Neural progenitor cell (in vitro differentiated cells): ENCODE data around the gene OR4F15. TPM values are rescaled to one million over a fixed set of nuclear protein-coding genes. Genes with fewer than 3 reads are reported as not detected.
"Not testable (repeated sequence)": the region's sequence is repeated elsewhere in the genome, so short reads cannot be mapped to it uniquely, and the experiment has no call there.

Experiments used
- DNase-seq: peaks from one replicate; pipeline ENCODE4 v3.0.0-alpha.2; 2016; ENCODE audit warnings: low spot score
- H2AFZ ChIP-seq: fragments of 200-600 bp; sonication (generic); replicated peaks from 2 replicates; pipeline ENCODE4 v1.6.1; 2016; ENCODE audit warnings: antibody characterized with exemption
- H3F3A ChIP-seq: fragments of 200-600 bp; sonication (generic); 2 replicates; pipeline ENCODE4 v1.6.1; 2016; ENCODE audit warnings: antibody characterized with exemption, low read depth
- H3K27ac ChIP-seq: fragments of 200-600 bp; sonication (generic); 2 replicates; pipeline ENCODE4 v1.5.1; 2016; ENCODE audit warnings: mild to moderate bottlenecking
- H3K27me3 ChIP-seq: fragments of 200-600 bp; sonication (generic); 2 replicates; pipeline ENCODE4 v1.6.1; 2016; ENCODE audit warnings: mild to moderate bottlenecking, moderate library complexity
- H3K36me3 ChIP-seq: fragments of 200-600 bp; sonication (generic); 2 replicates; pipeline ENCODE4 v1.5.1; 2016
- H3K4me1 ChIP-seq: fragments of 200-600 bp; sonication (generic); 2 replicates; pipeline ENCODE4 v1.6.1; 2016; ENCODE audit warnings: mixed run types
- H3K4me2 ChIP-seq: fragments of 200-600 bp; sonication (generic); 2 replicates; pipeline ENCODE4 v1.6.1; 2016
- H3K4me3 ChIP-seq: fragments of 200-600 bp; sonication (generic); 2 replicates; pipeline ENCODE4 v1.5.1; 2016
- H3K79me2 ChIP-seq: fragments of 200-600 bp; sonication (generic); 2 replicates; pipeline ENCODE4 v1.6.1; 2016; ENCODE audit warnings: low read depth
- H3K9ac ChIP-seq: fragments of 200-600 bp; sonication (generic); 2 replicates; pipeline ENCODE4 v1.6.1; 2016
- H3K9me3 ChIP-seq: fragments of 200-600 bp; sonication (generic); 2 replicates; pipeline ENCODE4 v1.5.1; 2016; ENCODE audit warnings: low read depth
- H4K20me1 ChIP-seq: fragments of 200-600 bp; sonication (generic); 2 replicates; pipeline ENCODE4 v1.6.1; 2016; ENCODE audit warnings: low read depth
- H3K27ac Mint-ChIP-seq: 3 replicates; pipeline ENCODE4 v1.8.0; 2021; ENCODE audit warnings: mixed read lengths
- H3K27me3 Mint-ChIP-seq: 2 replicates; pipeline ENCODE4 v1.8.0; 2022; ENCODE audit warnings: low read depth, mild to moderate bottlenecking, inconsistent platforms, moderate library complexity, mixed read lengths; ENCODE audit not compliant: insufficient read depth
- H3K36me3 Mint-ChIP-seq: 3 replicates; pipeline ENCODE4 v1.8.0; 2021; ENCODE audit warnings: mixed read lengths
- H3K4me1 Mint-ChIP-seq: 3 replicates; pipeline ENCODE4 v1.8.0; 2021; ENCODE audit warnings: mixed read lengths
- H3K4me3 Mint-ChIP-seq: 3 replicates; pipeline ENCODE4 v1.8.0; 2021; ENCODE audit warnings: mild to moderate bottlenecking, moderate library complexity, mixed read lengths
- H3K9me3 Mint-ChIP-seq: 3 replicates; pipeline ENCODE4 v1.8.0; 2020; ENCODE audit warnings: mixed read lengths
- CTCF ChIP-seq: fragments of 200-600 bp; sonication (generic); IDR thresholded peaks from 2 replicates; pipeline ENCODE4 v1.5.1; 2017; ENCODE audit warnings: antibody characterized with exemption, mild to moderate bottlenecking
- EZH2 ChIP-seq: fragments of 200-600 bp; sonication (generic); IDR thresholded peaks from 2 replicates; pipeline ENCODE4 v1.6.1; 2017; ENCODE audit warnings: antibody characterized with exemption, mild to moderate bottlenecking, moderate library complexity
- EZH2phosphoT487 ChIP-seq: fragments of 200-600 bp; sonication (generic); IDR thresholded peaks from 2 replicates; pipeline ENCODE4 v1.6.1; 2017; ENCODE audit warnings: antibody characterized with exemption
- total RNA-seq: library from RNA; depleted of rRNA; stranded (reverse); fragments of >200 nt; gene quantifications from 2 replicates; pipeline ENCODE4 v1.2.3, GENCODE V29; 2015; ENCODE audit warnings: low replicate concordance

Gene OR4F15
- not detected in 2 replicates for total RNA-seq

- Histone ChIP-seq H3K9ac (no peak within 1 kb of the TSS), H3F3A (no peaks in the 10 kb centered on the region), H3K4me3 (no peak within 1 kb of the TSS), H3K79me2 (no peaks in the 10 kb centered on the region), H3K4me2 (no peak within 1 kb of the TSS), H2AFZ (no peak within 1 kb of the TSS), H4K20me1 (no peaks in the 10 kb centered on the region), H3K27ac (no peak within 1 kb of the TSS), H3K4me1 (no peaks in the 10 kb centered on the region), H3K36me3 (no peaks in the 10 kb centered on the region), H3K9me3 (no peaks in the 10 kb centered on the region), H3K27me3 (no peaks in the 10 kb centered on the region)
- TF ChIP-seq CTCF: no peak
- TF ChIP-seq EZH2: no peak
- no peak for TF ChIP-seq EZH2phosphoT487
- Mint-ChIP-seq H3K4me3 (no peak within 1 kb of the TSS), H3K27ac (no peak within 1 kb of the TSS), H3K9me3 (no peaks in the 10 kb centered on the region), H3K4me1 (no peaks in the 10 kb centered on the region), H3K36me3 (no peaks in the 10 kb centered on the region), H3K27me3 (peaks cover 3% of the 10 kb centered on the region)
- DNase-seq: no peak
These were observed at the start of gene OR4F15 for GRCh38 chr15:101811902-101812301. Gene OR4F15, plus strand, starts transcription at chr15:101812202. Its CDS starts 5,985 bp downstream, at chr15:101818187.

GRCh38 chr15:101764669-101765339 is 47.2 kb upstream of the OR4F15 start:
- H3K27ac ChIP-seq, H3K36me3 Mint-ChIP-seq, H3K4me3 ChIP-seq, H3K9me3 ChIP-seq, H3K9me3 Mint-ChIP-seq, H3K4me2 ChIP-seq, H3K27me3 ChIP-seq, H3K27me3 Mint-ChIP-seq, H4K20me1 ChIP-seq, H3K4me3 Mint-ChIP-seq, H3F3A ChIP-seq, H3K79me2 ChIP-seq, H3K4me1 ChIP-seq, H3K36me3 ChIP-seq, DNase-seq, H3K9ac ChIP-seq, H2AFZ ChIP-seq, H3K4me1 Mint-ChIP-seq, H3K27ac Mint-ChIP-seq: not testable (repeated sequence)

- H3K4me3 Mint-ChIP-seq, H3K9me3 Mint-ChIP-seq, H3K4me3 ChIP-seq, H3K27me3 Mint-ChIP-seq, H3F3A ChIP-seq, DNase-seq, H3K27ac ChIP-seq, H3K9ac ChIP-seq, H3K27ac Mint-ChIP-seq, H3K36me3 ChIP-seq, H3K4me1 ChIP-seq, H3K4me1 Mint-ChIP-seq, H3K27me3 ChIP-seq, H2AFZ ChIP-seq, H3K4me2 ChIP-seq, H3K79me2 ChIP-seq, H3K9me3 ChIP-seq, H3K36me3 Mint-ChIP-seq, H4K20me1 ChIP-seq: not testable (repeated sequence)
These were observed 46.7 kb upstream of the OR4F15 start for GRCh38 chr15:101765340-101765671.

GRCh38 chr15:101765772-101766456 is 46.1 kb upstream of the OR4F15 start:
- no peak overlapping the region for H3K27ac ChIP-seq
- no peak overlapping the region for H2AFZ ChIP-seq
- no peaks in the 10 kb centered on the region for H3K79me2 ChIP-seq
- no peak for TF ChIP-seq EZH2
- no peak for TF ChIP-seq CTCF
- TF ChIP-seq EZH2phosphoT487: no peak
- DNase-seq: no peak
- no peak overlapping the region for H3K4me3 ChIP-seq
- H3K27me3 ChIP-seq: no peaks in the 10 kb centered on the region
- H4K20me1 ChIP-seq: no peaks in the 10 kb centered on the region
- H3K4me2 ChIP-seq: no peak overlapping the region
- Mint-ChIP-seq H3K27me3 (peaks cover 2% of the 10 kb centered on the region), H3K36me3 (no peaks in the 10 kb centered on the region), H3K4me3 (no peak overlapping the region), H3K4me1 (no peaks in the 10 kb centered on the region), H3K9me3 (no peaks in the 10 kb centered on the region), H3K27ac (no peak overlapping the region)
- no peaks in the 10 kb centered on the region for H3K9me3 ChIP-seq
- no peaks in the 10 kb centered on the region for H3K4me1 ChIP-seq
- H3F3A ChIP-seq: no peaks in the 10 kb centered on the region
- no peak overlapping the region for H3K9ac ChIP-seq
- H3K36me3 ChIP-seq: no peaks in the 10 kb centered on the region

GRCh38 chr15:101767083-101767640 is 44.8 kb upstream of the OR4F15 start:
- H3K36me3 Mint-ChIP-seq, H3K9me3 ChIP-seq, H3K4me2 ChIP-seq, H3K27me3 ChIP-seq, H3F3A ChIP-seq, H3K4me1 ChIP-seq, H3K9me3 Mint-ChIP-seq, H3K4me3 ChIP-seq, DNase-seq, H3K27ac ChIP-seq, H3K27me3 Mint-ChIP-seq, H3K36me3 ChIP-seq, H3K4me1 Mint-ChIP-seq, H2AFZ ChIP-seq, H3K4me3 Mint-ChIP-seq, H3K9ac ChIP-seq, H4K20me1 ChIP-seq, H3K27ac Mint-ChIP-seq, H3K79me2 ChIP-seq: not testable (repeated sequence)
